ENCODE results near the gene CFAP77. TPM values are rescaled to one million over a fixed set of nuclear protein-coding genes. Genes with fewer than 3 reads are reported as not detected.

CFAP77 gene
- total and polyA plus RNA-seq, 2 of the 13 experiments (the other 11 are each of a cell fraction or from before 2014, with no cell fraction given) = not detected

DNA sequence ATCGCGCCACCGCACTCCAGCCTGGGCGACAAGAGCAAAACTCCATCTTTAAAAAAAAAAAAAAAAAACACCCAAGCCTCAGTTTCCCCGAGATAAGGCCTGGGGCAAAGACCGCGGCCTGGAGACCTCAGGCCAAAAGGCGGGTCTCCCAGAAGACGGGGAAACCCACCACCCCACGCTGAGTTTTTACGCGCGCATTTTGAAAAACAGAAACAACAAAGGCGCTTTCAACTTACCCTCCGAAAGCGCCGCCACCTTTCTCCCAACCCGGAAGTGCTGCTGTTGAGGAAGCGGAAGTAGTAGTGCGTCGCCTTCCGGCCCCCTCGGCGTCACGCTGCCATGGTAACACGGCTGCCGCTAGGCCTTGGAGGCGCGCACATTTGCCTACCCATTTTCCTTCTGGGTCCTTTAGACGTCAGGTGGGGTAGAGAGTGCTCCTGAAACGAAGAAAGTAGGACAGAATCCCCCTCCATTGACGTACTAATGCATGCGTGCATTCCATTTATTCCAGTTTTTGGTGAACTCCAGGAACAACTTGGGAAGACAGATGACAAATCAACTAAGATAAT lies 3.4 kb upstream of the CFAP77 start, which contains the start of gene TTF1 (continued):
- no peak for TF ChIP-seq ZEB1 (IDR thresholded peaks at IDR 0.05; ENCODE audit: insufficient replicate concordance, low read depth)
- TF ChIP-seq, protein P1, sequence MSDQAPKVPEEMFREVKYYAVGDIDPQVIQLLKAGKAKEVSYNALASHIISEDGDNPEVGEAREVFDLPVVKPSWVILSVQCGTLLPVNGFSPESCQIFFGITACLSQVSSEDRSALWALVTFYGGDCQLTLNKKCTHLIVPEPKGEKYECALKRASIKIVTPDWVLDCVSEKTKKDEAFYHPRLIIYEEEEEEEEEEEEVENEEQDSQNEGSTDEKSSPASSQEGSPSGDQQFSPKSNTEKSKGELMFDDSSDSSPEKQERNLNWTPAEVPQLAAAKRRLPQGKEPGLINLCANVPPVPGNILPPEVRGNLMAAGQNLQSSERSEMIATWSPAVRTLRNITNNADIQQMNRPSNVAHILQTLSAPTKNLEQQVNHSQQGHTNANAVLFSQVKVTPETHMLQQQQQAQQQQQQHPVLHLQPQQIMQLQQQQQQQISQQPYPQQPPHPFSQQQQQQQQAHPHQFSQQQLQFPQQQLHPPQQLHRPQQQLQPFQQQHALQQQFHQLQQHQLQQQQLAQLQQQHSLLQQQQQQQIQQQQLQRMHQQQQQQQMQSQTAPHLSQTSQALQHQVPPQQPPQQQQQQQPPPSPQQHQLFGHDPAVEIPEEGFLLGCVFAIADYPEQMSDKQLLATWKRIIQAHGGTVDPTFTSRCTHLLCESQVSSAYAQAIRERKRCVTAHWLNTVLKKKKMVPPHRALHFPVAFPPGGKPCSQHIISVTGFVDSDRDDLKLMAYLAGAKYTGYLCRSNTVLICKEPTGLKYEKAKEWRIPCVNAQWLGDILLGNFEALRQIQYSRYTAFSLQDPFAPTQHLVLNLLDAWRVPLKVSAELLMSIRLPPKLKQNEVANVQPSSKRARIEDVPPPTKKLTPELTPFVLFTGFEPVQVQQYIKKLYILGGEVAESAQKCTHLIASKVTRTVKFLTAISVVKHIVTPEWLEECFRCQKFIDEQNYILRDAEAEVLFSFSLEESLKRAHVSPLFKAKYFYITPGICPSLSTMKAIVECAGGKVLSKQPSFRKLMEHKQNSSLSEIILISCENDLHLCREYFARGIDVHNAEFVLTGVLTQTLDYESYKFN (CRISPR knock-in tag; conservative IDR thresholded peaks at IDR 0.05) = no peak
- no peak for TF ChIP-seq ZNF17 (CRISPR knock-in tag; IDR thresholded peaks at IDR 0.05)
- TF ChIP-seq MIXL1 (CRISPR knock-in tag; IDR thresholded peaks at IDR 0.05) = no peak
- peak; percentile 69 to 84 for TF ChIP-seq POLR2A (IDR thresholded peaks at IDR 0.05; ENCODE audit: insufficient read depth in 1 of 2, low read depth in 2 of 2, low read length in 2 of 2)
- TF ChIP-seq GTF3A (CRISPR knock-in tag; conservative IDR thresholded peaks at IDR 0.05) = no peak
- TF ChIP-seq HHEX (CRISPR knock-in tag; IDR thresholded peaks at IDR 0.05) = no peak
- no peak for TF ChIP-seq ZNF570 (CRISPR knock-in tag; IDR thresholded peaks at IDR 0.05; ENCODE audit: borderline replicate concordance)
- peak; percentile 99 for TF ChIP-seq RFX3 (CRISPR knock-in tag; IDR thresholded peaks at IDR 0.05)
- no peak for TF ChIP-seq RFXANK (CRISPR knock-in tag; IDR thresholded peaks at IDR 0.05)
- peak; percentile 95 for TF ChIP-seq KAT8 (CRISPR knock-in tag; IDR thresholded peaks at IDR 0.05)
- TF ChIP-seq NRL (CRISPR knock-in tag; IDR thresholded peaks at IDR 0.05; ENCODE audit: borderline replicate concordance) = peak; percentile 48; the same call in 1 of the 2 replicates
- TF ChIP-seq KLF6 (CRISPR knock-in tag; IDR thresholded peaks at IDR 0.05) = no peak
- no peak for TF ChIP-seq BCL3 (CRISPR knock-in tag; IDR thresholded peaks at IDR 0.05)
- TF ChIP-seq MIER3 (CRISPR knock-in tag; IDR thresholded peaks at IDR 0.05; ENCODE audit: borderline replicate concordance) = no peak; the same call in 1 of the 2 replicates
- no peak for TF ChIP-seq MAFK (conservative IDR thresholded peaks at IDR 0.05 in 1 of 2, IDR thresholded peaks at IDR 0.05 in 1 of 2; ENCODE audit: low read length in 2 of 2)
- no peak for TF ChIP-seq ATF7 (IDR thresholded peaks at IDR 0.05)
- no peak for TF ChIP-seq ATF7 (CRISPR knock-in tag; IDR thresholded peaks at IDR 0.05)
- TF ChIP-seq ZNF234 (CRISPR knock-in tag; conservative IDR thresholded peaks at IDR 0.05) = no peak
- TF ChIP-seq ZNF572 (CRISPR knock-in tag; IDR thresholded peaks at IDR 0.05) = no peak
- TF ChIP-seq SALL2 (CRISPR knock-in tag; IDR thresholded peaks at IDR 0.05) = no peak
- no peak for TF ChIP-seq ATM (IDR thresholded peaks at IDR 0.05; ENCODE audit: borderline replicate concordance)
- TF ChIP-seq, protein P2, sequence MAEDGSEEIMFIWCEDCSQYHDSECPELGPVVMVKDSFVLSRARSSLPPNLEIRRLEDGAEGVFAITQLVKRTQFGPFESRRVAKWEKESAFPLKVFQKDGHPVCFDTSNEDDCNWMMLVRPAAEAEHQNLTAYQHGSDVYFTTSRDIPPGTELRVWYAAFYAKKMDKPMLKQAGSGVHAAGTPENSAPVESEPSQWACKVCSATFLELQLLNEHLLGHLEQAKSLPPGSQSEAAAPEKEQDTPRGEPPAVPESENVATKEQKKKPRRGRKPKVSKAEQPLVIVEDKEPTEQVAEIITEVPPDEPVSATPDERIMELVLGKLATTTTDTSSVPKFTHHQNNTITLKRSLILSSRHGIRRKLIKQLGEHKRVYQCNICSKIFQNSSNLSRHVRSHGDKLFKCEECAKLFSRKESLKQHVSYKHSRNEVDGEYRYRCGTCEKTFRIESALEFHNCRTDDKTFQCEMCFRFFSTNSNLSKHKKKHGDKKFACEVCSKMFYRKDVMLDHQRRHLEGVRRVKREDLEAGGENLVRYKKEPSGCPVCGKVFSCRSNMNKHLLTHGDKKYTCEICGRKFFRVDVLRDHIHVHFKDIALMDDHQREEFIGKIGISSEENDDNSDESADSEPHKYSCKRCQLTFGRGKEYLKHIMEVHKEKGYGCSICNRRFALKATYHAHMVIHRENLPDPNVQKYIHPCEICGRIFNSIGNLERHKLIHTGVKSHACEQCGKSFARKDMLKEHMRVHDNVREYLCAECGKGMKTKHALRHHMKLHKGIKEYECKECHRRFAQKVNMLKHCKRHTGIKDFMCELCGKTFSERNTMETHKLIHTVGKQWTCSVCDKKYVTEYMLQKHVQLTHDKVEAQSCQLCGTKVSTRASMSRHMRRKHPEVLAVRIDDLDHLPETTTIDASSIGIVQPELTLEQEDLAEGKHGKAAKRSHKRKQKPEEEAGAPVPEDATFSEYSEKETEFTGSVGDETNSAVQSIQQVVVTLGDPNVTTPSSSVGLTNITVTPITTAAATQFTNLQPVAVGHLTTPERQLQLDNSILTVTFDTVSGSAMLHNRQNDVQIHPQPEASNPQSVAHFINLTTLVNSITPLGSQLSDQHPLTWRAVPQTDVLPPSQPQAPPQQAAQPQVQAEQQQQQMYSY (CRISPR knock-in tag; IDR thresholded peaks at IDR 0.05) = no peak
- no peak for TF ChIP-seq CERS6 (CRISPR knock-in tag; IDR thresholded peaks at IDR 0.05)
